Psoas muscle (tissue), 8 donors: ENCODE data around the gene PEX7. TPM values are rescaled to one million over a fixed set of nuclear protein-coding genes. Genes with fewer than 3 reads are reported as not detected.

Source experiments
- ATAC-seq, 4 donors: fragments of 200-7000 bp; cut with Tn5 transposase; one replicate each; pipeline ENCODE4 v1.9.1; 2020; ENCODE audit warnings: moderate library complexity in 3 of 4, mild to moderate bottlenecking in 2 of 4
- DNase-seq, 2 donors: peaks; one replicate each; pipeline ENCODE4 v3.0.0-alpha.2; 2020
- H3K27ac ChIP-seq: fragments of 200-600 bp; one replicate; pipeline ENCODE4 v1.8.0; 2022
- H3K27me3 ChIP-seq, 3 donors: fragments of 200-600 bp in 1 of 3; one replicate each; pipeline versions ENCODE4 v1.6.1 to v1.8.0; 2013 to 2022; ENCODE audit warnings: low read length in 2 of 3, mild to moderate bottlenecking in 2 of 3, moderate library complexity in 1 of 3; ENCODE audit not compliant: insufficient read depth in 3 of 3
- H3K36me3 ChIP-seq, 2 donors: fragments of 200-600 bp in 1 of 2; one replicate each; pipeline versions ENCODE4 v1.6.1 to v1.8.0; 2013 to 2022; ENCODE audit warnings: low read depth in 1 of 2, mild to moderate bottlenecking in 1 of 2, moderate library complexity in 1 of 2; ENCODE audit not compliant: insufficient read depth in 1 of 2
- H3K4me1 ChIP-seq: fragments of 200-600 bp; one replicate; pipeline ENCODE4 v1.8.0; 2022
- H3K4me3 ChIP-seq: fragments of 200-600 bp; one replicate; pipeline ENCODE4 v1.8.0; 2022; ENCODE audit warnings: mild to moderate bottlenecking
- H3K9me3 ChIP-seq: fragments of 200-600 bp; one replicate; pipeline ENCODE4 v1.8.0; 2022
- CTCF ChIP-seq: fragments of 200-600 bp; IDR thresholded peaks from one replicate; pipeline ENCODE4 v1.8.0; 2022; ENCODE audit warnings: antibody characterized with exemption
- WGBS, 3 donors: extraction: QIAGEN DNeasy Blood & Tissue Kit; methylation state at CpG; one replicate each; pipeline versions ENCODE4 v1.1.6 to v1.1.7; 2013; 5-methylcytosine and 5-hydroxymethylcytosine counted together
- intact Hi-C, 2 donors: fragments of 100-400 bp; cut with DNase I; formaldehyde crosslinking; loops; one replicate each; pipeline versions ENCODE4 v1.11.0 to v1.14.2; 2022
- polyA plus RNA-seq, 3 donors: library from polyadenylated mRNA; stranded (reverse); fragments of 200-250 nt; gene quantifications; one replicate each; pipeline ENCODE4 v1.2.3, GENCODE V29; 2013
- total RNA-seq, 4 donors: library from RNA; stranded (reverse); fragmentation: NEBNext Ultra II Directional in 2 of 4; extraction: Animal tissue kit (Norgen Biotek cat#: 25700) in 2 of 4; gene quantifications; one replicate each; pipeline versions ENCODE4 v1.2.1 to v1.2.4, GENCODE V29; 2021 to 2023
- donor health status: healthy with polysubstance abuse.
- donor health status: DM: no; HTN: no; CAD: no; lungs with moderate emphysema.
- donor health status: Bipolar disorder and iron deficiency.
- donor health status: healthy.
- donor health status: DM: yes; HTN: yes; CAD: no.
- donor health status: DM: no; HTN: no; CAD: no.
- donor health status: DM: no; HTN: no; CAD: no.
- donor health status: DM: yes; HTN: yes; CAD: no.

PEX7 gene
- total and polyA plus RNA-seq, 7 donors: 2.2 to 9.8 (median 3.7) TPM

DNA sequence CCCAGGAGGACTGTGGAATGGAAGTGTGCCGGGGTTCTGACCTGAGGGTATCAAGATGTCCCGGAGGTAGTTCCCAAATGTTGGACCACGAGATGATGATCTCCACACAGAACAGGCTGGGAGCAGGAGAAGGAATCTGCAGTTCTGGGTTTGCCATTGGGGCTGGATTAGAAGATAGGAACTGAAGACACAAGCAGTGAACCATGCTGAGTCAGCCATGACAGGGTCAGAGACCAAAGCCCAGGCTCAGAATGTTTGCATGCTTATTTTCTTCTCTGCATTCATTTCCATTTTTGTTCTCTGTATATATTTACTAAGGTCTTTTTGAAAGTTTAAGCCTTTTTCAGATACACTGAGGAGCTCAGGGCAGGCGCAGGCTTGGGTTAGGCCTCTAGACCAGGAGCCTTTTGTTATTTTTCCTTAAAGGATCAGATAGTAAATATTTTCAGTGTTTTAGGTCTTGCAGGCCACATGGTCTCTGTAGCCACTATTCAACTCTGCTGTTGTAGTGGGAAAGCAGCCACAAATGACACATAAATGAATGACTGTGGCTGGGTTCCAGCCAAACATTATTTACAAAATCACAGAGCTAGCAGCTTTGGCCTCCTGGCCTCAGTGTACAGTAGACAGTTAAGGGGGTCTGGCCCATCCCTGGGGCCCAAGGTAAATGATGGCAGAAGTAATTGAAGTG, 128.2 kb downstream of the PEX7 start:
- intact Hi-C loops: no loop called here
- WGBS, 3 donors: 71 to 88% (median 76%) methylated on average over 4 of the region's 4 CpGs
- Histone ChIP-seq H3K27me3 (no peaks in the 10 kb centered on the region), H3K4me3 (no peak overlapping the region), H3K27ac (no peak overlapping the region), H3K4me1 (no peaks in the 10 kb centered on the region), H3K9me3 (no peaks in the 10 kb centered on the region), H3K36me3 (no peaks in the 10 kb centered on the region)
- no peak for ATAC-seq
- TF ChIP-seq CTCF: no peak
- DNase-seq: no peak

- no peak for DNase-seq
- H3K36me3 ChIP-seq: no peaks in the 10 kb centered on the region
- H3K4me1 ChIP-seq: no peaks in the 10 kb centered on the region
- H3K4me3 ChIP-seq: no peak overlapping the region
- ATAC-seq: no peak
- H3K9me3 ChIP-seq: no peaks in the 10 kb centered on the region
- no peaks in the 10 kb centered on the region for H3K27me3 ChIP-seq
- TF ChIP-seq CTCF: no peak
- H3K27ac ChIP-seq: no peak overlapping the region
- intact Hi-C loops: no loop called here
- WGBS, 3 donors: 33 to 41% (median 40%) methylated on average over 7 of the region's 7 CpGs
Measured at GRCh38 chr6:136952714-136953260, 130.4 kb downstream of the PEX7 start.

- no peak overlapping the region for H3K4me3 ChIP-seq
- no peaks in the 10 kb centered on the region for H3K4me1 ChIP-seq
- H3K36me3 ChIP-seq: no peaks in the 10 kb centered on the region
- no peak for TF ChIP-seq CTCF
- H3K9me3 ChIP-seq: no peaks in the 10 kb centered on the region
- no peak overlapping the region for H3K27ac ChIP-seq
- intact Hi-C loops: no loop called here
- no peak for ATAC-seq
- DNase-seq: no peak
- no peaks in the 10 kb centered on the region for H3K27me3 ChIP-seq
- 80 to 83% (median 82%) methylated on average over 3 of the region's 3 CpGs for WGBS, 3 donors
Measured at GRCh38 chr6:136955123-136955522, 132.7 kb downstream of the PEX7 start.

- Histone ChIP-seq H3K4me3 (no peak overlapping the region), H3K36me3 (no peaks in the 10 kb centered on the region), H3K27ac (no peak overlapping the region), H3K27me3 (no peaks in the 10 kb centered on the region), H3K4me1 (no peaks in the 10 kb centered on the region), H3K9me3 (no peaks in the 10 kb centered on the region)
- no peak for ATAC-seq
- no peak for TF ChIP-seq CTCF
- WGBS, 3 donors: 48 to 55% (median 51%) methylated on average over 14 of the region's 14 CpGs
- intact Hi-C loops: no loop called here
- DNase-seq: no peak
Measured at GRCh38 chr6:136956590-136957544, 134.5 kb downstream of the PEX7 start.
